GM18873 (cell line): ENCODE data around the gene PRSS36.
"Not testable (repeated sequence)": the region's sequence is repeated elsewhere in the genome, so short reads cannot be mapped to it uniquely, and the experiment has no call there.

ENCODE experiments used
- ATAC-seq: cut with Tn5 transposase; IDR thresholded peaks from one replicate; pipeline ENCODE4 v1.9.1; 2021; ENCODE audit warnings: mild to moderate bottlenecking, moderate library complexity, moderate number of reproducible peaks; ENCODE audit not compliant: unreplicated experiment, low FRiP score

The PRSS36 gene

DNA sequence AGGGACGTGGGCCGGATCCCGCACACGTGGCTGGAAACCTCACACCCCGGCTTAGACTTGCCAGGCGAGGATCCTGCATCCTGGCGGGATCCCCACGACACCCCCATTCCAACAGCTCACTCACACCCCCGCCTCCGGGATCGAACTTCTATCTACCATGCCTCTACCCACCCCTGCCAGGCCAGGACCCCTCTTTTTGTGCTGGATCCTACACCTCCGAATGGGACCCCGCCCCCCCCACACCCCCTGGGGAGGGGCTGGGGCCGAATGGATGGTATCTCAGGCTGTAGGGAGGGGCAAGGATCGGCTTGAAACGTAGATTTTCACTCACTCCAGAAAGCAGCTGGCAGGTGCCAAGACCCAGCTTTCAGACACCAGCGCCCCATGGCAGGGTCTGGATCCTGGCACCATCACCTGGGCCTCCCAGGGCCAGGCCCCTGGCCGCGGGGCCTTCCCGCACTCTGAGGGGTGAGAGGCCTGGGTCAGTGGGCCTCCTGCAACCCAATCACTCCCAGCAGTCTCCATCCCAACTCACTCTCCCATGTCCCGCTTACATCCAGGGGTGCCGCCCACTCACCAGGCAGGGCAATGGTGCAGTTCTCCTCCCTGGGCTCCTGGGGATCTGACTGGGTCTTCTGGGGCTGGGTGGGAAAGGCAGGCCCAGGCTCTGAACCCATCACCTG, 6.7 kb downstream of the PRSS36 start:
- ATAC-seq: no peak

DNA sequence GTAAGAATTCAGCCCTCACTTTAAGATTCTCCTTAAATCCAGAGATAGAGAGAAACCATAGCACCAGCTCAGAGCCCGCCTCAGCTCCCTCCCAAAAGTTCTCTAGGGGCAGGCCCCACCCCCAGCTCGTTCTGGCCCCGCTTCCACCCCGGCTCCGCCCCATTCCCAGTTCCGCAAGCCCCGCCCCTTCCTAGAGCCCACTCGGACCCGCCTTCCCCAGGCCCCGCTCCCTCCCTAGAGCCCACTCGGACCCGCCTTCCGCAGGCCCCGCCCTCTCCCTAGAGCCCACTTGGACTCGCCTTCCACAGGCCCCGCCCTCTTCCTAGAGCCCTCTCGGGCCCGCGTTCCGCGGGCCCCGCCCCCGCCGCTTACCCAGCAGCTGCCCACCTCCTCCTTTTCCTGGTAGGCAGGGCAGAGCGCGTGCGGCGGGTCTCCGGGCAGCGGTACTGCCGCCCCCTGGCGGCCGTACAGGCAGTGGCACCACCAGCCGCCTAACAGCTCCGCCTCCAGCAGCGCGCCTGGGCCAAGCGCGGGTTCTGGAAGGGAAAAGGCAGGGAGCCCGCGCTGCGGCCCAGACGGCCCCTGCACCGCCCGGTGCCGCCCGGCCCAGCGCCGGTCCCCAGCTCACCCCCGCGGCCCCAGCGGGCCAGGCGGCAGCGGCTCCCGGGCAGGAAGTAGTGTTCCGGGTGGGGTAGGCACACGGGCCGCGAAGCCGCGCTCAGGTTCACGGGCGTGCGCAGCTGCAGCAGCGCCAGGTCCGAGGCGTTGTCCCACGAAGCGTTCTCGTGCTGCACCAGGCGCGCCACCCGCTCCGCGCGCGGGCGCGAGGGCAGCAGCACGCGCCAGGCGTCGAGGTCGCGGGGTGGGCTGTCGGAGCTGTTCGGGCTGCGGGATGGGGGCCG, 7.5 kb downstream of the PRSS36 start:
- peak; percentile 72 for ATAC-seq

DNA sequence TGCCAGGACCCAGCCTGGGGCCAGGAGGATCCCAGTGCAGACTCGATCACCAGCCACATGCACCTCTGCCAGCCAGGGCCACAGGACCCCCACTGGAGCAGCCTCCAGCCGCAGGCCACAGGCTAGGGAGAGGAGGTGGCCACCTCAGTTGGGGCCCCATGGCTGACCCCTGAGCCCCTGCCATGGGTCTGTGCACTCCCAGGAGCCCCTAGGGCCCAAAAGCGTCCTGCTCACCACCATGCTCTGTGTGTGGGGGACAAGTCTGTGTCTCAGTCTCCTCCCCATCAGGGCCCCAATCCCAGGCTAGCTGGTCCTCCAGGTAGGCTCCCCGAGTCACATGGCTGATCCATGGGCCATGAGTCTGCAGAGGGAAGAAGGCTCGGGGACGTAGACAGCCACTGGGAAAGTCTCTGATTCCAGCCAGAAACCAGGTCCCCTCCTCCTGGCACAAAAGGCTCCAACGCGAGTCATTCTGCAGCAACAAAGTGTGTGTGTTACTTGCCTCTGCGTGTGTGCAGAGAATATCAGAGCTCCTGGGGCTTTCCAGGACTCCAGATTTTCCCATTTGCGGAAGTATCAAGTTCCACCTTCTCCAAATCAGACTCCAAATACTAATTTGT, 8.3 kb downstream of the PRSS36 start:
- ATAC-seq: peak; percentile 5

DNA sequence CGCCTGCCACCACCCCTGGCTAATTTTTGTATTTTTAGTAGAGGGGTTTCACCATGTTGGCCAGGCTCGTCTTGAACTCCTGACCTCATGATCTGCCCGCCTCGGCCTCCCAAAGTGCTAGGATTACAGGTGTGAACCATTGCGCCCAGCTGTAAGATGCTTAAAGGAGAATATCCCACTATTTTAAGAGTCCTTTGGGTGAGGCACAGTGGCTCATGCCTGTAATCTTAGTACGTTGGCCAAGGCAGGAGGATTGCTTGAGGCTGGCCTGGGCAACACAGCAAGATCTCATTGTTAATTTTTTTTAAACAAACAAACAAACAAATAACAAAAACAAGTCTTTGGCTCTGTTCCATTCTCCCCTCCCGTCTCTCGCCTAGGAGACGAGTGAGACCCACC, 8.8 kb downstream of the PRSS36 start:
- ATAC-seq: not testable (repeated sequence)

DNA sequence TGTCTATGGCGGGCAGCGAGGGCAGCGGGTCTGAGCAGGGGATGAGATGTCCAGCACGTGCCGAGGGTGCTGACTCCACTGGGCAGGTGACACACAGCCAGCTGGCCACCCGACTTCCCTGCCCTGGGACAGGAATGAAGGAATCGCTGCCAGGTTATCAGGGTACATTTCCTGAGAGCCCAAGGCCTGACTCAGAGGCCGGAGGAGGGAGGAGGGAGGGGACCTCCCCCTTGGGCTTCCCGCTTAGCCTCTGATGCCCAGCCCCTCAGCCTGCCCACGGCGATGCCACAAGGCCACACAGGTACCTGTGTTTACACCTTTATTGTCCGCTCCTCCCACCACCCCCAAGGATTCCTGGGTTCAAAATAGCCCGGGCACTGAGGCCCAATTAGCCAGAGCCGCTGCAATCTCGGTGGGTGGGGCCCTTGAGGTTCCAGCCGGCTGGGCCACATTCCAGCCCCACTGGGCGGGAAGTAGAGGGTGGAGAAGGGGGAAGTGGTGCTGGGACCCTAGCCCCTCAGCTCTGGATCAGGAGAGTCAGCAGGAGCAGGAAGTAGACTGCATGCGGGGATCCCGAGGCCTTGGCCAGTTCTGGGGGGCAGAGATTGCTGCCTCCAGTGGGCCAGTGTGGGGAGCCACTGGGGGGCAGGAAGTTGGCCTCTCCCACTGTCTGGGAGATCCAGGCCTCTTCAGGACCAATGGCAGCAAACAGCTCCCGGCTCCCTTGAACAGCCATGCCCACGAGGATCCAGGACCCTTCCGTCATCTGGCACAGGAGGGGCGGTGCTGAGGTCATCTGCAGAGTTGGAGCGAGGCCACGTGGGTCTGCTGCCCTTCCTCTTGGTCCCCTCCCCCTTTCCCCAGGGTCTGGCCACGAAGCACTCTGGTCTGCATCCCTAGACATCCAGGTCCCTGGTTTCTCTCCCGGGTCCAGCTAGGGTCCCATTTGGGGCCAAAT, 11.0 kb downstream of the PRSS36 start:
- no peak for ATAC-seq

- not testable (repeated sequence) for ATAC-seq
Observed at GRCh38 chr16:31136822-31137499, 12.9 kb downstream of the PRSS36 start.

GRCh38 chr16:31136287-31136662, 13.6 kb downstream of the PRSS36 start:
- ATAC-seq: no peak

DNA sequence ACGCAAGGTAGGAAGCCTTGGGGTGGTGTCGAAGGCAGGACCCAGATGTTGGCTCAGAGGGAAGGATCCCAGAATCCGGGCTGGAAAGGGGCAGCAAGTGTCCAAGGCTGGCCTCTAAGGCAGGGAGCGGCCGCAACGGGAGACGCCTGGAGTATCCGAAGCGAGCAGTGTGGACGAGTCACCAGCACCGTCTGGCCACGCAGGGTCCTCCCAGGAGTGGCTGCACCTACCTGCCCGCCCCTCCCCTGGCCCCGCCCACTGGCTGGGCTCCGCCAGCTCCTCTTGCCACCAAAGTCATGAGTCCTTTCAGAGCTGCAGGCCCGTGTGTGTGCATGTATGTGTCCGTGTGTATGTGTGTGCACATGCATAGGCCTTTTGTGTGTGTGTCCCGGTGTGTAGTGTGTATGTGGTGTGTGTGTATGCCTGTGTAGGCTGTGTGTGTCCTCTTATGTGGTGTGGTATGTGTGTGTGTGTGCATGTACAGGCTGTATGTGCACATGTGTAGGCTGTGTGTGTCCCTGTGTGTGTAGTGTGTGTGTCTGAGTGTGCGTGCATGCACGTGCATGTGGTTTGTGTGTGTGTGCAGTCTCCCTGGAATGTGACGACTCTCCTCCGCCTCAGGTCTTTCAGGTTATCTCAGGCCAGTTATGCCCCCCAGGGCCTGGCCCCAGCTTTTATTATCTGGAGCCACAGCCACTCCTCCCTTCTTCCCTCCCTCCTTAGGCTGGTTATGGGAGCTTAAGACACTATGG, 14.2 kb downstream of the PRSS36 start, which contains the start of gene PRSS8:
PRSS8 (minus strand) TSS at position 193 of the 752 bp plus-strand sequence. CDS start 229 bp downstream, outside the sequence.
- ATAC-seq: no peak

GRCh38 chr16:31134625-31135534, 15.0 kb downstream of the PRSS36 start:
- ATAC-seq: no peak

- ATAC-seq: no peak
Observed at GRCh38 chr16:31134091-31134571, 15.7 kb downstream of the PRSS36 start.

DNA sequence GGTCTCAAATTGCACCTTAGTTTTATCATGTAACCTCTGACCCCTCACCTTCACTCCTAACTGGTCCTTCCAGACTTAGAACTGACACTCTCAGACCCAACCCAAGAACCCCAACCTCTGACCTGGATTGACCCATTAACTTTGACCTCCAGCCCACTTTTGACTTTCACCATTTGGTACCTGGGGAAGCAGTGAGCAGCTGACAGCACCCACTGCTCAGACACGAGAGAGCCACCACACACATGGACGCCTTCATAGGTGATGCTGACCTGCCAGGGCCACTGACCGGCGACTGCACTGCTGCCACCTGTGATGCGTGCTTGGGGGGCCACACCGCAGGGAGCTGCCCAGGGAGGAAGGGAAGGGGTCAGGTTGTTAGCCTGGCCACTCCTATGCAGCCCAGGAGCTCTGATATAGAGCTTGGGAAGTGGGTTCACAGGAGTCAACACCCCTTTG, 16.8 kb downstream of the PRSS36 start:
- ATAC-seq: no peak

GRCh38 chr16:31132303-31132979, 17.4 kb downstream of the PRSS36 start:
- ATAC-seq: no peak

- ATAC-seq: no peak
Observed at GRCh38 chr16:31131841-31132271, 18.0 kb downstream of the PRSS36 start.

DNA sequence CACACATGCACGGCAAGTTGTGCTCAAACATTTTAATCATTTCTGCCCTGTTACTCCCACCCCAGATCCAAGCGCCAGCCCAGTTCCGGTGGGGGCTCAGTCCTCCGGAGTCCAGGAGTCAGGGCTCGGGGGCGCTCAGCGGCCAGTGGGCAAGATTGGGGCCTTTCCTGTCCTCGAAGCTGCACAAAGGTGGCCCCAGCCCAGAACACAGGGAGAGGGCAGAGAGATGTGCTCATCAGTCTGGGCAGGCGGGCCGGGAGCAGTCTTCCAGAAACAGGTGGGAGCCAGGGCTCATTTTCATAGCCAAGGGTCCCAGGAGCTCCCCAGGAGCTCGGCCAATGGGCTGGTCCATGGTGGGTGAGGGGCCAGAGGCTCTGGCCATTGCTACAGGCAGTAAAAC, 18.4 kb downstream of the PRSS36 start:
- ATAC-seq: no peak

DNA sequence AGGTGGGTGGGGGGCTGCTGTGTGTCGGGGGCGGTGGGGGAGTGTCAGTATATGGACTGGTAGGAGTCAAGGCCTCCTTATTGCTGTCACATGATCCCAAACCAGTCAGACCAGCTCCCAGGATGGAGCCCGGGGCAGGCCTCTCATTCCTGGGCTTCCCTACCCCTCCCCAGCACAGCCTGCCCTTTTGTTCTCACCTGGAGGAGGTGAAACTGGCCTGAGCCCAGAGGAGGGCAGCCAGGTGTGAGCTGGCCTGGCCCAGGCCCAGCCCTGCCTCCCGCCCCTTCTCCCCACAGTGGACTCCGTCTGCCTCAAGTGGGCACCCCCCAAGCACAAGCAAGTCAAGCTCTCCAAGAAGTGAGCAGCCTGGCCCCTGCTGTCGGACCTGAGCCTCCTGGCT, 19.0 kb downstream of the PRSS36 start:
- ATAC-seq: no peak

- no peak for ATAC-seq
Observed at GRCh38 chr16:31130336-31130891, 19.5 kb downstream of the PRSS36 start.
